ENCODE results near the gene CCNL2. TPM values are rescaled to one million over a fixed set of nuclear protein-coding genes. Genes with fewer than 3 reads are reported as not detected.
A peak's percentile ranks its signal among the peaks of the same experiment; 100 is the strongest.
"Not testable (repeated sequence)": the region's sequence is repeated elsewhere in the genome, so short reads cannot be mapped to it uniquely, and the experiment has no call there.

CCNL2 gene
- total RNA-seq, 6 donors from 2014 or later = 131 to 897 (median 216) TPM

DNA sequence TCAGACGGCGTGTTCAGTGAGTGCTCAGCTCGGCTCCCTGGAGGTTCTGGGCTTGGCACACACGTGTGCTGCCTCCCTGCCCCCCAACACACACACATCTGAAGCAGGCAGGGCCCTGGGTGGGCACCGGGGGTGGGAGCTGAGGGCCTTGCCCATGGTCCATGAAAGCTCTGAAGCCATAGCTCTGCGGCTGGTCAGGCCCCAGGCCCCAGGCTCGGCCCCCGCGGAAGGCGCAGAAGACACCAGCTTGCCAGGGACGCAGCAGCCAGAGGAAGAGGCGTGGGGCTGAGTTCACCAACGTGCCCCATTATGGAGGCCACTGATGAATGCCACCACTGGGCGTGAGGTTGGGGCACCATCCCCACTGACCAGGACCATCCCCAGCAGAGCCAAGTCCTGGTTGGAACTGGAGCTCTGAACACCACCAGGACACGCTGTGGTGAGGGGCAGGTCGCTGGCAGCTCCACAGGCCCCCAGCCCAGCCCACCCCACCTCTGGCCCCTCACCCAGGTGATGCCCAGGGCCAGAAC lies 28.3 kb downstream of the CCNL2 start:
- no peak overlapping the region for H3K27ac ChIP-seq

DNA sequence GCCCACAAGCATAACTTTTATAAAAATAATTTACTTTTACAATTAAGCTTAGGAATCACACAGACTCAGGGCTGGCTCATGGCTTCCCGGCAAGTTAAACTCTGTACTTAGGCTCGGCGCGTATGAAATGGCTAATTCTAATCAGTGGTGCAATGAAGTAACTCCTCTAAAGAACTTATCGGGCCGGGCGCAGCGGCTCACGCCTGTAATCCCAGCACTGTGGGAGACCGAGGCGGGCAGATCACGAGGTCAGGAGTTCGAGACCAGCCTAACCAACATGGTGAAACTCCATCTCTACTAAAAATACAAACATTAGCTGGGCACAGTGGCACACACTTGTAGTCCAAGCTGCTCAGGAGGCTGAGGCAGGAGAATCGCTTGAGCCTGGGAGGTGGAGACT lies 29.0 kb downstream of the CCNL2 start:
- not testable (repeated sequence) for H3K9me3 ChIP-seq; H3K27ac ChIP-seq; H3K27me3 ChIP-seq; ATAC-seq (ENCODE audit: low FRiP score in 2 of 2); H3K4me3 ChIP-seq
- WGBS, 2 donors = 82 to 92% methylated on average over 14 of the region's 14 CpGs
- Histone ChIP-seq H3K4me1 (peaks cover 24 to 35% (median 30%) of the 10 kb centered on the region in 4 donors), H3K36me3 (peaks cover 0 to 15% (median 9%) of the 10 kb centered on the region in 4 donors)
- DNase-seq = peak in 1 of 2 donors; percentile 54

More for the DNA sequence above, 28.3 kb downstream of the CCNL2 start:
- DNase-seq (peak in 1 of 2 donors; percentile 76), ATAC-seq (ENCODE audit: low FRiP score in 2 of 2) (no peak)
- Histone ChIP-seq H3K4me1 (peaks cover 25 to 38% (median 31%) of the 10 kb centered on the region in 4 donors), H3K36me3 (peaks cover 0 to 15% (median 9%) of the 10 kb centered on the region in 4 donors), H3K9me3 (no peaks in the 10 kb centered on the region), H3K4me3 (no peak overlapping the region), H3K27me3 (no peaks in the 10 kb centered on the region)
- no peak for TF ChIP-seq EP300 (IDR thresholded peaks at IDR 0.05)
- no peak for TF ChIP-seq POLR2AphosphoS5 (IDR thresholded peaks at IDR 0.05)
- no peak for TF ChIP-seq POLR2A (IDR thresholded peaks at IDR 0.05)
- no peak for TF ChIP-seq CTCF (IDR thresholded peaks at IDR 0.05)
- WGBS, 2 donors = 75 to 80% methylated on average over 2 to 12 of the region's 16 CpGs

DNA sequence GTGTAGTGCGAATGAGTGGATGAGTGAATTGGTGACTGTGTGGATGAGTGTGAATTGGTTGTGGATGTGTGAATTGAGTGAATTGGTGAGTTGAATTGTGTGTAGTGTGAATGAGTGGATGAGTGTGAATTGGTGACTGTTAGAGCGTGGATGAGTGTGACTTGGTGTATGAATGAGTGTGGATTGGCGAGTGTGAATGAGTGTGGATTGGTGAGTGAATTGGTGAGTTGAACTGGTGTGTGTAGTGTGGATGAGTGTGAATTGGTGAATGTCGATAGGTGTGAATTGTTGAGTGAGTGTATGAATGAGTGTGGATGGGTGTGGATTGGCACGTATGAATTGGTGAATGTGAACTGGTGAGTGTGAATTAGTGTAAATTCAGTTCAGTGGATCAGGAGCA lies 31.8 kb downstream of the CCNL2 start:
- TF ChIP-seq POLR2A (IDR thresholded peaks at IDR 0.05) (no peak), CTCF (IDR thresholded peaks at IDR 0.05) (no peak), EP300 (IDR thresholded peaks at IDR 0.05) (no peak), POLR2AphosphoS5 (IDR thresholded peaks at IDR 0.05) (no peak)
- WGBS, 2 donors = 89 to 96% methylated on average over 5 of the region's 5 CpGs
- ATAC-seq (ENCODE audit: low FRiP score in 2 of 2) = no peak

DNA sequence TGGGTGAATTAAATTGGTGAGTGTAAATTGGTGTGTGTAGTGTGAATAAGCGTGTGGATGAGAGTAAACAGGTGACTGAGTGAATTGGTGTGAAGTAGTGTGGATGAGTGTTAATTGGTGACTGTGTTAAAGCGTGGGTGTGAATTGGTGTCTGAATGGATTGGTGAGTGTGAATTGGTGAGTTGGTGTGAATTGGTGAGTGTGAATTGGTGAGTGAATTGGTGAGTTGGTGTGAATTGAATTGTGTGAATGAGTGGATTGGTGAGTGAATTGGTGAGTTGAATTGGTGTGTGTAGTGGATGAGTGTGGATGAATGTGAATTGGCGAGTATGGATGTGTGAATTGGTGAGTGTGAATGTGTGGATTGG lies 32.5 kb downstream of the CCNL2 start:
- Histone ChIP-seq H3K4me3 (no peak overlapping the region), H3K36me3 (no peaks in the 10 kb centered on the region), H3K27me3 (no peaks in the 10 kb centered on the region), H3K27ac (no peak overlapping the region), H3K4me1 (peaks cover 2 to 6% (median 6%) of the 10 kb centered on the region in 4 donors), H3K9me3 (no peaks in the 10 kb centered on the region)
- WGBS, 2 donors = 83 to 95% methylated on average over 2 to 3 of the region's 3 CpGs
- DNase-seq (no peak), ATAC-seq (ENCODE audit: low FRiP score in 2 of 2) (no peak)
- TF ChIP-seq CTCF (IDR thresholded peaks at IDR 0.05) = no peak
- no peak for TF ChIP-seq EP300 (IDR thresholded peaks at IDR 0.05)
- no peak for TF ChIP-seq POLR2AphosphoS5 (IDR thresholded peaks at IDR 0.05)
- TF ChIP-seq POLR2A (IDR thresholded peaks at IDR 0.05) = no peak

More for the DNA sequence above, 31.8 kb downstream of the CCNL2 start:
- no peaks in the 10 kb centered on the region for H3K9me3 ChIP-seq
- peaks cover 8 to 13% (median 11%) of the 10 kb centered on the region in 4 donors for H3K4me1 ChIP-seq
- no peak for DNase-seq
- H3K36me3 ChIP-seq = peaks cover 0 to under 1% (median 0%) of the 10 kb centered on the region in 4 donors
- H3K27ac ChIP-seq = no peak overlapping the region
- no peaks in the 10 kb centered on the region for H3K27me3 ChIP-seq
- H3K4me3 ChIP-seq = no peak overlapping the region

DNA sequence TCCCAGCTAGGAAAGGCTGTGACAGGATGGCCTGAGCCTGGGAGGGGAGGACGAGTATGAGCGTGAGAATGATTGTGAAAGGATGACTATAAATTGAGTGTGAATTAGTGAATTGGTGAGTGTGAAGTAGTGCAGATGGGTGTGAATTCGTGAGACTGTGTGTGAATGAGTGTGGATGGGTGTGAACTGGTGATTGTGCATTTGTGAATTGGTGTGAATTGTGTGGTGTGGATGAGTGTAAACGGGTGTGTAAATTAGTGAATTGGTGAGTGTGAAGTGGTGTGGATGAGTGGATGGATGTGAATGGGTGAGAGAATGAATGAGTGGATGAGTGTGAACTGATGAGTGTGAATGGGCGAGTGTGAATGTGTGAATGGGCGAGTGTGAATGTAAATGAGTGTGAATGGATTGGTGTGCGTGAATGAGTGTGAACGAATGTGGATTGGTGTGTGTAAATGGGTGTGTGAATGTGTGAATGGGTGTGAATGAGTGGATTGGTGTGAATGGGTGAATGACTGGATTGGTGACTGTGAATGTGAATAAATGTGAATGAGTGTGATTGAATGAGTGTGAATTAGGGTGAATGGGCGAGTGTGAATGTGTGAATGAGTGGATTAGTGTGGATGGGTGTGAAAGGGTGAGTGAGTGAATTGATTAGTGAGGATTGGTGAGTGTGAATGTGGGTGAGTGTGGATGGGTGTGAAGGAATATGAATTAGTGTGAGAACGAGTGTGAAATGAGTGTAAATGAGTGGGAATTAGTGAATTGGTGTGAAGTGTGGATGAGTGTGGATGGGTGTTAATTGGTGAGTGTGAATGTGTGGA lies 33.0 kb downstream of the CCNL2 start:
- DNase-seq = no peak
- no peak overlapping the region for H3K27ac ChIP-seq

More for the DNA sequence above, 33.0 kb downstream of the CCNL2 start:
- Histone ChIP-seq H3K4me3 (no peak overlapping the region), H3K9me3 (no peaks in the 10 kb centered on the region), H3K4me1 (peaks cover 0 to 9% (median 4%) of the 10 kb centered on the region in 4 donors), H3K27me3 (no peaks in the 10 kb centered on the region), H3K36me3 (no peaks in the 10 kb centered on the region)
- ATAC-seq (ENCODE audit: low FRiP score in 2 of 2) = no peak
- 74 to 82% methylated on average over 10 of the region's 10 CpGs for WGBS, 2 donors
- TF ChIP-seq POLR2A (IDR thresholded peaks at IDR 0.05) (no peak), POLR2AphosphoS5 (IDR thresholded peaks at IDR 0.05) (no peak), EP300 (IDR thresholded peaks at IDR 0.05) (no peak), CTCF (IDR thresholded peaks at IDR 0.05) (no peak)

Data from upper lobe of left lung (tissue), 6 donors.